Stimulated activated CD4-positive, alpha-beta T cell treated with anti-CD3 and anti-CD28 coated beads, Interleukin-12 subunit alpha, Interleukin-12 subunit beta, amount 100 ng/mL, for 24 hours (primary cell): ENCODE data around the gene PLEKHN1.

ENCODE experiments used
- DNase-seq, 2 experiments: peaks; one replicate each; pipeline ENCODE4 v3.0.0-alpha.2; 2020; ENCODE audit warnings: low read depth in 2 of 2

PLEKHN1 gene

DNA sequence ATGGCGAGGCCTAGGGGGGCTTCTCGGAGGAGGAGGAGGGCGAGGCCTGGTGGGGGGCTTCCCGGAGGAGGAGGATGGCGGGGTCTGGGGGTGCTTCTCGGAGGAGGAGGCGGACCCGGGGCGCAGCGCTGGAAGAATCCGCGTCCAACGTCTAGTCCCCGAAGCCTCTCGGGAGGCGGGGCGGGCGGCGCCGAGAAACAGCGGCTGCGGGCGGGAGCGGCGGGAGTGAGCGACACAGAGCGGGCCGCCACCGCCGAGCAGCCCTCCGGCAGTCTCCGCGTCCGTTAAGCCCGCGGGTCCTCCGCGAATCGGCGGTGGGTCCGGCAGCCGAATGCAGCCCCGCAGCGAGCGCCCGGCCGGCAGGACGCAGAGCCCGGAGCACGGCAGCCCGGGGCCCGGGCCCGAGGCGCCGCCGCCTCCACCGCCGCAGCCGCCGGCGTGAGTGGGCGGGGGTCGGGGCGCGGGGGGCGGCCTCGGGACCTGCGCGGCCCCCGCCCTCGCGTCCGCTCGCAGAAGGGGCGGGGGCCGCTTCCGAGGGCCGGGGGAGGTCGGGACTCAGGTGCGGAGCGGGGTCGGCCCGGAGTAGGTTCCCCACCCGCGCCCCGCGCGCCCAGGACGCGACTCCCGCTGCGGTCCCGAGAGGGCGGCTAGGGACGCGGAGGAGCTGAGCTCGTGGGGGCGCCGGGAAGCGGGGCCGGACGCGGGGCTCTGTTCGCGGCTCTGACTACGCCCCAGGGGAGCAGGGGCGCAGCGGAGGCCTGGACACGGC lies 5.7 kb upstream of the PLEKHN1 start, which contains the start of gene KLHL17:
KLHL17 (plus strand) TSS at position 222 of the 769 bp plus-strand sequence; CDS start at position 332, 110 bp downstream.
- peak; percentile 66 to 84 for DNase-seq

DNA sequence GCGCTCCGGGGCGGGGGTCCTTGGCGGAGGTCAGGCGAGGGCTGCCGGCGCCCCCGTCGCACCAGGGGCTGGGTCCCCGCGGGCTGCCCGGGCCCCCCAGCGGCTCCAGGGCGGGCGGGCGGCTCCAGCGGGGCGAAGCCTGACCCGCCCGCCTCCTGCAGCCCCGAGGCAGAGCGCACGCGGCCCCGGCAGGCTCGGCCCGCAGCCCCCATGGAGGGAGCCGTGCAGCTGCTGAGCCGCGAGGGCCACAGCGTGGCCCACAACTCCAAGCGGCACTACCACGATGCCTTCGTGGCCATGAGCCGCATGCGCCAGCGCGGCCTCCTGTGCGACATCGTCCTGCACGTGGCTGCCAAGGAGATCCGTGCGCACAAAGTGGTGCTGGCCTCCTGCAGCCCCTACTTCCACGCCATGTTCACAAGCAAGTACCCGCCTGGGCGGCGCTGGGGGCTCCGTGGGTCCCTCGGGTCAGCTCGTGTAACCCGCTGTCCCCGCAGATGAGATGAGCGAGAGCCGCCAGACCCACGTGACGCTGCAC lies 5.1 kb upstream of the PLEKHN1 start:
- no peak for DNase-seq

DNA sequence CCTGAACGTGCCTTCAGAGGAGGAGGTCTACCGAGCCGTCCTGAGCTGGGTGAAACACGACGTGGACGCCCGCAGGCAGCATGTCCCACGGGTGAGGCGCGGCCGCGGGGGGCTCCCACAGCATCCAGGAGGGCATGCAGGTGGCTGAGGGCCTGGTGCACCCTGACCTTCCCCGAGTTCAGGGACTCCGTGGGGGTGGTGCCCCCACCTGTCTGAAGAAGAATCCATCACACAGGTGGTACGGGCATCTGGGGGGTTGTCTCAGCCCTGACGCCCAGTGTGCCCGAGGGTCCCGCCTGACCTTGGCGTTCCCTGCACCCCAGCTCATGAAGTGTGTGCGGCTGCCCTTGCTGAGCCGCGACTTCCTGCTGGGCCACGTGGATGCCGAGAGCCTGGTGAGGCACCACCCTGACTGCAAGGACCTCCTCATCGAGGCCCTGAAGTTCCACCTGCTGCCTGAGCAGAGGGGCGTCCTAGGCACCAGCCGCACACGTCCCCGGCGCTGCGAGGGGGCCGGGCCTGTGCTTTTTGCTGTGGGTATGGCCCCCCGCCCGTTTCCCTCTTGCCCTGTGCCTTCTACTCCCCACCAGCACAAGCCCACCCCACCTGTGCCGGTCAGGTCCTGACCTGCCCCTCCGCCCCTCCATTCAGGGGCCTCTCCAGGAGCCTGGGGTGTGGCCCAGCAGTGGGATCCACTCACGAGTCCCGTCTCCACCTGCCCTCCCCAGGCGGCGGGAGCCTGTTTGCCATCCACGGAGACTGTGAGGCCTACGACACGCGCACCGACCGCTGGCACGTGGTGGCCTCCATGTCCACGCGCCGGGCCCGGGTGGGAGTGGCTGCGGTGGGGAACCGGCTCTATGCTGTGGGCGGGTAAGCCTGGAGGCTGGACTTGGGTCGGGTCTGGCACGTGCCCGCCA lies 3.6 kb upstream of the PLEKHN1 start:
- no peak for DNase-seq

DNA sequence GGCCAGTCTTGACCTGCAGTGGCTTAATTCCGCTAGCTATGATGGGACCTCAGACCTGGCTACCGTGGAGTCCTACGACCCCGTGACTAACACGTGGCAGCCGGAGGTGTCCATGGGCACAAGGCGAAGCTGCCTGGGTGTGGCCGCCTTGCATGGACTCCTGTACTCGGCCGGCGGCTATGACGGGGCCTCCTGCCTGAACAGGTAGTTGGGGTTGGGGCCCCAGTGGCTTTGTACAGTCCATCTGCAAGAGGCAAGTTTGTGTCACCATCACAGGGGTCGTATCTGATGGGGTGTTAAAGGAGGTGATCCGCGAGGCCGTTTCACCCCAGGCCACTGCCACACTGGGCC lies 3.0 kb upstream of the PLEKHN1 start:
- no peak for DNase-seq

DNA sequence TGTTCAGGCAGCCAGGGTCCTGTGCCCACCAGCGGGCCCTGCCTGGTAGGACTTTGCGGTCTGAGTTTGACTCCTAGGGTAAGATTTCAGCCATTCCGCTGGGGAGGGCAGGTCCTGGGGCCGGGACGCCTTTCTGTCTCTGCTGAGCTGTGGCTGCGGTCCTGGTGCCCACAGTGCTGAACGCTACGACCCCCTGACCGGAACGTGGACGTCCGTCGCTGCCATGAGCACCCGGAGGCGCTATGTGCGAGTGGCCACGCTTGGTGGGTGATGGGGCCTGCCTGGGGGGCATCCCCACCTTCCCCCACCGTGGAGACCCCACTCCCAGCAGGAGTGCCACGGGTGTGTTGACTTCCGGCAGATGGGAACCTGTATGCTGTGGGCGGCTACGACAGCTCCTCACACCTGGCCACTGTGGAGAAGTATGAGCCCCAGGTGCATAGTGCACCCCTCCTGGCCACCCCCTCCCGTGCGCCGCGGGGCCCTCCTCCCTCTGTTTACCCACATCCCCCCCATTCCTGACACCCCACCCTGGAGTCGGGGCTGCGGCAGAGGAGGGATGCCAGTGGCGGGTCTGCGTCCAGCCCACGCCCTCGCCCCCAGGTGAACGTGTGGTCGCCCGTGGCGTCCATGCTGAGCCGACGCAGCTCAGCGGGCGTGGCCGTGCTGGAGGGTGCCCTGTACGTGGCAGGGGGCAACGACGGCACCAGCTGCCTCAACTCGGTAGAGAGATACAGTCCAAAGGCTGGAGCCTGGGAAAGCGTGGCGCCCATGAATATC lies 2.3 kb upstream of the PLEKHN1 start:
- no peak for DNase-seq

DNA sequence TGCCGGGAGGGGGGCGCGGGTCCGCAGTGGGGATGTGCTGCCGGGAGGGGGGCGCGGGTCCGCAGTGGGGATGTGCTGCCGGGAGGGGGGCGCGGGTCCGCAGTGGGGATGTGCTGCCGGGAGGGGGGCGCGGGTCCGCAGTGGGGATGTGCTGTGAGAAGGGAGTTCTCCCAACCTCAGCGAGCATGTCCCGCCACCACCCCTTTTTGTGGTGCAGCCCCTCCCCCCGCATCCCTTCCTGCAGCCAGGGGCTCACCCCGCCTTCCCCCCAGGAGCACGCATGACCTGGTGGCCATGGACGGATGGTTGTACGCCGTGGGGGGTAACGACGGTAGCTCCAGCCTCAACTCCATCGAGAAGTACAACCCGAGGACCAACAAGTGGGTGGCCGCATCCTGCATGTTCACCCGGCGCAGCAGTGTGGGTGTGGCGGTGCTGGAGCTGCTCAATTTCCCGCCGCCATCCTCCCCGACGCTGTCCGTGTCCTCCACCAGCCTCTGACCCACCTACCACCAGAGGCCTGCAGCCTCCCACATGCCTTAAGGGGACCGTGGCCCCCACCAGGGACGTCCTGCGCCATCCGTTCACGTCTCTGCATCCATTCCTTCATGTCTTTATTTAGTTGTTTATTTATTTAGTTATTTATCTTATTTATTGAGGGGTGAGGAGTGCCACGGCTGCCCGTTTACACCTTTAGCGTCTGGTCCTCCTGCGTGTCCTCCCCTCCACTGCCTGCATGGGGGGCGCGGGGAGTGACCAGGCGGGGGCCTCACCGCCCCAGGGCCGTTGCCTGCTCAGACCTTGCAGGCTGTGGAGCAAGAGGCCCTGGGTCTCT lies 1.4 kb upstream of the PLEKHN1 start:
- no peak for DNase-seq

DNA sequence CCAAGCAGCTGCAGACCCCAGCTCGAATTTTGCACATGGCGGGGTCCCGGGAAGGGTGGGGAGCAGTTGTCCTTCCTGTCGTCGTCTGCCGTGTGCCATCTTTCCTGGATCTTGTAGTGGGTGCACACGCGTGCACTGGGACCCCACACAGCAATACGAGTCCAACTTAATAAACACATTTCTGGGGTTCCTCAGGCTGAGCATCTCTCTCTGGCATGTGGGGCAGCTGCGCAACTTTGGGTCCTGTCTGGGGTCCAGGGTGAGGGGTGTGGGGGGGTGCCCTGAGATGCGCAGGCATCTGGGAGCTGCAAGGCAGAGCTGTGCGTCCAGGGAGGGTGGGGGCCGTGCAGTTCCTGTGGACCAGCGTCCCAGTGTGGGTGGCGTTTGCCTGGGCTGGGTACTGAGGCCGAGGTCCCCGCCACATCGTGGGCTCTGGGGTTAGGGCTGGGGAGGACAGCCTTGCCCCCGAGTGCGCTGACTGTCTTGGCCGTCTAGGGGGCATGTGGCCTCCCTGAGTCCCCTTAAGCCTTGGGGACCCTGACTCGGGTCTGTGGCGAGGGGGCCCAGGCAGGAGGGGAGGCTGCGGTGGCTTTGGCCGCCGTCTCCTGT lies 652 bp upstream of the PLEKHN1 start:
- DNase-seq, result no peak

DNA sequence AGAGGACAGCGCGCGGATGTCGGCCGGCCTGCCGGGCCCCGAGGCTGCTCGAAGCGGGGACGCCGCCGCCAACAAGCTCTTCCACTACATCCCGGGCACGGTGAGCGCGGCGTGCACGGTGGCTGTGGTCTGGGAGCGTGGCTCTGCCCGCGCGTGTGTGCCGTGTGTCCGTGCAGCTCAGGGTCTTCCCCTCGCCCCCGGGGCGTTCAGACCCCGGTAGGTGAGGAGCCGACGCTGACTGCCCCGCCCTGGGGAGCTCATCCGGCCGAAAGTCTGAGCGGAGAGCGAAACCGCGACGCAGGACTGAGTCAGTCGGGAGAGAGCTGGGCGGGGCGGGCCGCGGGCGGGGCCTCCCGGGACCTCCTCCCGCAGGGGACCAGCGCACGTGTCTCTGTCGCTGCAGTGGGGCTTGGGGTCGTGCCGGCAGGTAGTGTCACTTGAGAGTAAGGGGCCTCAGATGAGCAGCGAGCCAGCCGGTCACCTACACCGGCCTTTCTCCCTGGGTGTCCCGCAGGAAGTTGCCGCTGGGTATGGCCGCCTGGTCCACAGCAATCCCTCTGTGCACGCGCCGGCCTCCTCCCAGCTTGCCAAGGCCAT lies 520 bp downstream of the PLEKHN1 start:
- DNase-seq, result peak; percentile 64 to 86

DNA sequence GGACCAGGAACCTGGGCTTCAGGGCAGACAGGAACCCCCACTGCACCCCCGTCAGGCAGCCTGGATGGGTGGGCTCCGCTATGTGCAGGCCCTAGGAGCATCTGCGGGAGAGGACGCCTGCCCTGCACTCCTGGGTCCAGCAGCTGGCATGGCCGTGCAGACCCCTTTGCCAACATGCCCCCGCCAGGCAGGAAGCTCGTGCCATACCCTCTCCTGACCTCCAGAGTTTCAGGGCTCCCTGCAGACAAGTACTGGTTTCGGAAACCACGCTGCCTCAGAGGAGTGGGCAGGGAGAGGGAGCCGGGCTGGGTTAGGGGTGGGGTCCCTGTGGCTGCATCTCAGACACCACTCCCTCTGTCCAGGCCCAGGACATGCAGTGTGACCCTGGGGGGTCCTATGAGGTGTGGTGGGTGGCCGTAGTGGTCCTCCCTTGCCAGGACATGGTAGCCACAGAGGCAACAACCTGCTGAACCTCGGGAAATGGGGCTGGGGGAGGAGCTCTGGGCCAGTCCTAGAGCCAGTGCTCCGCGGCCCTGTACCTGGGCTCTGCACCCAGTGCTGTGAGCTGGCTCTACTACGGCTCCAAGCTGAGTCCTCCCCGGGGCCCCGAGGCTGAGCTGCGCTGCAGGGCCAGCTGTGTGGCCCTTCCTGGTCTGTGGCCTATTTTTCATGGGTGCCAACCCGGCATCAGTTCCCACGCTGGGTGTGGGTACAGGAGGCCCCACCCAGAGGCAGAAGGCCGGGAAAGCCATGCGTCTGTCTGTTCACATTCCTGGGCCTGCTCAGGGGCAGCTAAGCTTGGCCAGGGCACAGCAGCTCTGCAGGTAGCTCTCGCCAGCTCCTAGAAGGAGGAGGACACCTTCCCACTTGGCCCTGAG lies 1.4 kb downstream of the PLEKHN1 start:
- no peak for DNase-seq

DNA sequence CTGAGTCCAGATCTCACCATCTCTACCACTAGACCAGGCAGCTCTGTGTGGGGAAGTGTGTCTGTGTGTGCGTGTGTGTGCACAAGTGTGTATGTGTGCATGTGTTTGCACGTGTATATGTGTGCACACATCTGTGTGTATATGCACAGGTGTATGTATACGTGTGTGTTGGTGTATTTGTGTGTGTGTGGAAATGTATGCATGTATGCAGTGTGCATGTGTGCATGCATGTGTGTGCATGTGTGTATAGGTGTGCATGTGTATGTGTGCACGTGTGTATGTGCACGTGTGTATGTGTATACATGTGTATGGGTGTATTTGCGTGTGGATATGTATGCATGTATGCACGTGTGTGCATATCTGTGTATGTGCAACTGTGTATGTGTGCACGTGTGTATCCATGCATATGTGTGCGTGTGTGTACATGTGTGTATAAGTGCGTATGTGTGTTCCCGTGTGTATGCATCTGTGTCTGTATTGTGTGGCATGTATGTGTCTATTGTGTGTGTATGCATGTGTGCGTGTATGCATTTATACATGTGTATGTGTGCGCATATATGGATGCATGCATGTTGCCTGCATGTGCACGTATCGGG lies 3.1 kb downstream of the PLEKHN1 start:
- no peak for DNase-seq

DNA sequence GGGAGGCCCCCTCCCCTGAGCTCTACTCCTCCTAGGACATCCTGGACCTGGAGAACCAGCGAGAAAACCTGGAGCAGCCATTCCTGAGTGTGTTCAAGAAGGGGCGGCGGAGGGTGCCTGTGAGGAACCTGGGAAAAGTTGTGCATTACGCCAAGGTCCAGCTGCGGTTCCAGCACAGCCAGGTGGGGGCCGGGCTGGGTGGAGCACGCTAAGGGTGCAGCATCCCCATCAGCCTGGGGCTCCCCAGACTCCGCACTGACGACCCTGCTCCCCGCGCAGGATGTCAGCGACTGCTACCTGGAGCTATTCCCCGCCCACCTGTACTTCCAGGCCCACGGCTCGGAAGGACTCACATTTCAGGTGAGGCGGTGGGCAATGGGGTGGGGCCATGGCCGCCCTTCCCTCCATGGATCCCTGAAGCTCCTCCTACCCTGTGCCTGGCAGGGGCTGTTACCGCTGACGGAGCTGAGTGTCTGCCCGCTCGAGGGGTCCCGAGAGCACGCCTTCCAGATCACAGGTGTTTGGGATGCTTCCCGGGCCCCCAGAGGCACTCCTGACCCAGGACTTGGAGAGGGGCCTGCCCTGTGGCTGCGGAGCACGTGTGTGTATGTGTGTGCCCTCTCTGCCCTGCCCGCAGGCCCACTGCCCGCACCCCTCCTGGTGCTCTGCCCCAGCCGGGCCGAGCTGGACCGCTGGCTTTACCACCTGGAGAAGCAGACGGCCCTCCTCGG lies 4.1 kb downstream of the PLEKHN1 start:
- no peak for DNase-seq

DNA sequence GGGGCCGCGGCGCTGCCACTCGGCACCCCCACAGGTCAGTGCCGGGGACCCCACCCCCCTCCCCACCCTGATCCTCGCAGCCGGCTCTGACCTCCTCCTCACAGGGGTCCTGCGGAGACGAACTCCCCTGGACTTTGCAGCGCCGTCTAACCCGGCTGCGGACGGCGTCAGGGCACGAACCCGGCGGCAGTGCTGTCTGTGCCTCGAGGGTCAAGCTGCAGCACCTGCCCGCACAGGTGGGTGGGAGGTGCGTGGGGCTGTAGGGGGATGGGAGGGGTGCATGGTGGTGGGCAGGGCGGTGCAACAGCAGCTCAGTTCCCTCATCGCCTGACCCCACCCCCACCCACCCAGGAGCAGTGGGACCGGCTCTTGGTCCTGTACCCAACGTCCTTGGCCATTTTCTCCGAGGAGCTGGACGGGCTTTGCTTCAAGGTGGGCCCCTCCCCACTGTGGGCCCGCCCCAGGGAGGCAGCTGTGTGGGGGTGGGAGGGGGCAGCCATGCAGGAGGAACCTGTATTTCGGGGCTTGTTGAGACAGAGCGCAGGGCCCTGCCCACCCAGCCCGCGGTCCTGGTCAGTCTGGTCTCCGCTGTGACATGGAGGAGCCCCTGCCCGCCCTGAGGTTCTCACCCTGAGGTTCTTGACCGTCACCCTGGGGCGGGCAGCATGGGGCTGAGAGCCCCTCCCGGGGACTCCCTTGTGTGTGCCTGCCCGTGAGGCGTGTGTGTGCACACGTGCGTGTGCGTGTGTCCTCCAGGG lies 4.9 kb downstream of the PLEKHN1 start:
- DNase-seq, result no peak

DNA sequence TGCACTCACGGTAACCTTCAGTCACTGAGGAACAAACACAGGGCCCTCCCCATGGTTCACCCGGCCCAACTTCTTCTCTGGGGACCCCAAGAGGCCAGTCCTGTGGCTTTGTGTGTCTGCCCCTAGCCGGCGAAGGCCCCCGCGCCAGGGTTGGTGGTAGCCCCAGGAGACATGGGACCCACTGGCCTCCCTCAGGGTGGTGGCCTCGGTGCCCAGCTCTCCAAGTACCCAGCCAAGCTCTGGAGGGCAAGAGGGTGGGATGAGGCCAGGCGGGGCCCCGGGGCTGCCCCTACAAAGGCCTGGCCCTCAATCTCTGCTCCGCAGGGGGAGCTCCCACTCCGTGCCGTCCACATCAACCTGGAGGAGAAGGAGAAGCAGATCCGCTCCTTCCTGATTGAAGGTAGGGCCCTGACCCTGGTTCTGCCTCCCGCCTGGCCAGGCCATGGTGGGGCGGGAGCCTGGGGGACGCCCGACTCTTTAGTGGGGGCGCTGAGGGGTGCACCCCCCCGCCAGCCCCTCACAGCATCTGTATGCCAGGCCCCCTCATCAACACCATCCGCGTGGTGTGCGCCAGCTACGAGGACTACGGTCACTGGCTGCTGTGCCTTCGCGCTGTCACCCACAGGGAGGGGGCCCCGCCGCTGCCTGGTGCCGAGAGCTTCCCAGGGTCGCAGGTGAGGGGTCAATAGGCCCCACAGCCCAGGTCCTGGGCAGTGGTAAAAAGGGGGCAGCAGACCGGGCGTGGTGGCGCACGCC lies 5.6 kb downstream of the PLEKHN1 start:
- no peak for DNase-seq

DNA sequence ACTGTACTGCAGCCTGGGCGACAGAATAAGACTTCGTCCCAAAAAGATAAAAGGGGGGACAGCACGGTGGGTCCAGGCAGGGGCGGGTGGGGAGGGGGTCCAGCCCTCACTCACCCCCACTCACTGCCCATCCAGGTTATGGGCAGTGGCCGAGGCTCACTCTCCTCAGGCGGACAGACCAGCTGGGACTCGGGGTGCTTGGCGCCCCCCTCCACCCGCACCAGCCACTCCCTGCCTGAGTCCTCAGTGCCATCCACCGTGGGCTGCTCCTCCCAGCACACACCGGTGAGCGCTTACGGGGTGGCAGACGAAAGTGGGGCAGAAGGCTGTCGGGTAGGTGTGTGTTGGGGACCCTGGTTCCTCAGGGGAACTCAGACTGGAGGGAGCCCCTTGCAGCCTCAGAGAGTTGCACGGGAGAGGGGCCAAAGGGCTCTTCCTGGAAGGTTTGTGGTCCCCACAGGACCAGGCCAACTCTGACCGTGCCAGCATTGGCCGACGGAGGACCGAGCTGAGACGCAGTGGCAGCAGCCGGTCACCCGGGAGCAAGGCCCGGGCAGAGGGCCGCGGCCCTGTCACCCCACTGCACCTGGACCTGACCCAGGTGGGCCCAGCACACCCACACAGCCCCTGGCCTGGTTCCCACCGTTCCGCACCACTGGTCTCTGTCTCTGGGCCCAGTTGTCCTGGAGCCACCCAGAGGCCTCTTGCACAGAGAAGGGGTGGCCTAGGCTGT lies 6.6 kb downstream of the PLEKHN1 start:
- DNase-seq, result no peak

DNA sequence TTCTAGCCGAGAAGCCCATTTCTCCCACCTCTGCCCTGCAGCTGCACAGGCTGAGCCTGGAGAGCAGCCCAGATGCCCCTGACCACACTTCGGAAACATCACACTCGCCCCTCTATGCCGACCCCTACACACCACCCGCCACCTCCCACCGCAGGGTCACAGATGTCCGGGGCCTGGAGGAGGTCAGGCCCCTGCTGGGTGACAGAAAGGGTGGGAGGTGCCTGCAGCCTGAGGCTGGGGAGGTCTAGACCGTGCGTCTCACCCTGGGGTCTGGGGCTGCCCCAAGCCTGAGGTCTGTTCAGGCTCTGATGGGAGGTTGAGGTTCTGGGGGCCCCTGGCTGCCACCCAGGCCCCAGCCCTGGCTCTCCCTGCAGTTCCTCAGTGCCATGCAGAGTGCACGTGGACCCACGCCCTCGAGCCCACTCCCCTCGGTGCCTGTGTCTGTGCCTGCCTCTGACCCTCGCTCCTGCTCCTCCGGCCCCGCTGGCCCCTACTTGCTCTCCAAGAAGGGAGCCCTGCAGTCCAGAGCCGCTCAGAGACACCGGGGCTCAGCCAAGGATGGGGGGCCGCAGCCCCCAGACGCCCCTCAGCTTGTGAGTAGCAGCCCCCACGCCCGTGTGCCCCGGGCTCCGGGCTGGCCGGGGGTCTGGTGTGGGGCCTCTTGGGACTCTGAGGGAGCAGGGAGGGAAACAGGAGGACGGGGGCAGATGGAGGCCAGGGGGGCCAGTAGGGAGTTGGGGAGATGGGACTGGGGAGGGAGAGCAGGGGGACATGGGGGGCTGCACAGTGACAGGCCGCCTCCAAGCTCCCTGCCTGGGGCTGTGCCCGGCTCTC lies 7.4 kb downstream of the PLEKHN1 start:
- DNase-seq, result no peak
